Measurements from ENCODE around the gene GCFC2. TPM values are rescaled to one million over a fixed set of nuclear protein-coding genes. Genes with fewer than 3 reads are reported as not detected.

GCFC2 gene
- total RNA-seq, 1 experiment from 2014 or later: 20.1 TPM

DNA sequence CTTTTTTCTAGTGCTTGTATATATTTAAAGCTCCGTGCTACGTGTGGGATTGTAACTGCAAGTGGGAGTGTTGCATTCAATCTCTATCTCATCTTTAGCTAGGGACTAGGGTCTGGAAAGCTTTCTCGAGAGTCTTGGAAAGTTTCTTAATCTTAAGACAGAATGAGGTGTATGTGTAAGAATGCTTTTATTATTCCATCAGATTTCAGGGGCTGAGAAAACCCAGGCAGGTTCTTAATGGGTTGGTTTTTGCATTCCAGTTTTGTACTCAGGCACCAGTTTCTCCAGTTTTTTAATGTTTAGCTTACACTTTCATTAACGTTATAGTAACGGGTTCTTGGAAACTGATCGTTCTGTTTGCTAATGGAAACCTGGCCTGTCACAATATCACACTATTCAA, 43.8 kb downstream of the GCFC2 start (continued):
- TF ChIP-seq, protein P1, sequence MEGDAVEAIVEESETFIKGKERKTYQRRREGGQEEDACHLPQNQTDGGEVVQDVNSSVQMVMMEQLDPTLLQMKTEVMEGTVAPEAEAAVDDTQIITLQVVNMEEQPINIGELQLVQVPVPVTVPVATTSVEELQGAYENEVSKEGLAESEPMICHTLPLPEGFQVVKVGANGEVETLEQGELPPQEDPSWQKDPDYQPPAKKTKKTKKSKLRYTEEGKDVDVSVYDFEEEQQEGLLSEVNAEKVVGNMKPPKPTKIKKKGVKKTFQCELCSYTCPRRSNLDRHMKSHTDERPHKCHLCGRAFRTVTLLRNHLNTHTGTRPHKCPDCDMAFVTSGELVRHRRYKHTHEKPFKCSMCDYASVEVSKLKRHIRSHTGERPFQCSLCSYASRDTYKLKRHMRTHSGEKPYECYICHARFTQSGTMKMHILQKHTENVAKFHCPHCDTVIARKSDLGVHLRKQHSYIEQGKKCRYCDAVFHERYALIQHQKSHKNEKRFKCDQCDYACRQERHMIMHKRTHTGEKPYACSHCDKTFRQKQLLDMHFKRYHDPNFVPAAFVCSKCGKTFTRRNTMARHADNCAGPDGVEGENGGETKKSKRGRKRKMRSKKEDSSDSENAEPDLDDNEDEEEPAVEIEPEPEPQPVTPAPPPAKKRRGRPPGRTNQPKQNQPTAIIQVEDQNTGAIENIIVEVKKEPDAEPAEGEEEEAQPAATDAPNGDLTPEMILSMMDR (IDR thresholded peaks at IDR 0.05 in 2 of 3, conservative IDR thresholded peaks at IDR 0.05 in 1 of 3; ENCODE audit: borderline replicate concordance in 1 of 3, insufficient read depth in 1 of 3, low read depth in 2 of 3, low read length in 2 of 3): no peak

DNA sequence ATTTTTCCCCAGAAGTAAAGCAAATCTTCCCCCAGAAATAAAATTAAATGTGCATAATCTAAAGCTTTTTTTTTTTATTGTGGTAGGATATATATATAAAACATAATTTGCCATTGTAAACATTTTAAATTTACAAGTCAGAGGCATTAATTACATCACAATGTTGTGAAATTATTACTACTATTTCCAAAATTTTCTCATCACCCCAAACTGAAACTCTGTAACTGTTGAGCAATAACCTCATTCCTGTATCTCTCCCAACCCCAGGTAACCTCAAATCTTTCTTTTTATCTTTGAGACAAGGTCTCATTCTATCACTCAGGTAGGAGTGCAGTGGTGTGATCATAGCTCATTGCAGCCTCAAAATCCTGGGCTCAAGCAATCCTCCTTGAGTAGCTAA, 52.9 kb downstream of the GCFC2 start:
- TF ChIP-seq YY1 (IDR thresholded peaks at IDR 0.05; ENCODE audit: extremely low read depth, insufficient replicate concordance, low read depth, low read length) (no peak), EZH2phosphoT487 (IDR thresholded peaks at IDR 0.05; ENCODE audit: borderline replicate concordance) (no peak), ELF1 (IDR thresholded peaks at IDR 0.05; ENCODE audit: borderline replicate concordance, low read depth) (no peak), TCF7L2 (IDR thresholded peaks at IDR 0.05; ENCODE audit: borderline replicate concordance, extremely low read depth, insufficient read depth, insufficient read length) (no peak), POLR2AphosphoS5 (IDR thresholded peaks at IDR 0.05; ENCODE audit: low read depth, low read length) (no peak), FOSL1 (IDR thresholded peaks at IDR 0.05; ENCODE audit: low read depth) (no peak), SP1 (IDR thresholded peaks at IDR 0.05; ENCODE audit: low read depth) (no peak), SIN3A (IDR thresholded peaks at IDR 0.05; ENCODE audit: low read depth) (no peak), CEBPB (IDR thresholded peaks at IDR 0.05; ENCODE audit: low read depth) (no peak), EGR1 (IDR thresholded peaks at IDR 0.05; ENCODE audit: low read depth) (no peak), POLR2A (IDR thresholded peaks at IDR 0.05; ENCODE audit: borderline replicate concordance, extremely low read depth, insufficient read depth, insufficient read length) (no peak), ZFX (IDR thresholded peaks at IDR 0.05) (no peak), ZNF274 (IDR thresholded peaks at IDR 0.05; ENCODE audit: low read depth, low read length) (no peak), CBX3 (IDR thresholded peaks at IDR 0.05; ENCODE audit: low read depth) (no peak), SRF (IDR thresholded peaks at IDR 0.05; ENCODE audit: low read depth) (no peak), JUND (IDR thresholded peaks at IDR 0.05) (no peak), RAD21 (IDR thresholded peaks at IDR 0.05; ENCODE audit: low read depth) (no peak)
- TF ChIP-seq, protein P2, sequence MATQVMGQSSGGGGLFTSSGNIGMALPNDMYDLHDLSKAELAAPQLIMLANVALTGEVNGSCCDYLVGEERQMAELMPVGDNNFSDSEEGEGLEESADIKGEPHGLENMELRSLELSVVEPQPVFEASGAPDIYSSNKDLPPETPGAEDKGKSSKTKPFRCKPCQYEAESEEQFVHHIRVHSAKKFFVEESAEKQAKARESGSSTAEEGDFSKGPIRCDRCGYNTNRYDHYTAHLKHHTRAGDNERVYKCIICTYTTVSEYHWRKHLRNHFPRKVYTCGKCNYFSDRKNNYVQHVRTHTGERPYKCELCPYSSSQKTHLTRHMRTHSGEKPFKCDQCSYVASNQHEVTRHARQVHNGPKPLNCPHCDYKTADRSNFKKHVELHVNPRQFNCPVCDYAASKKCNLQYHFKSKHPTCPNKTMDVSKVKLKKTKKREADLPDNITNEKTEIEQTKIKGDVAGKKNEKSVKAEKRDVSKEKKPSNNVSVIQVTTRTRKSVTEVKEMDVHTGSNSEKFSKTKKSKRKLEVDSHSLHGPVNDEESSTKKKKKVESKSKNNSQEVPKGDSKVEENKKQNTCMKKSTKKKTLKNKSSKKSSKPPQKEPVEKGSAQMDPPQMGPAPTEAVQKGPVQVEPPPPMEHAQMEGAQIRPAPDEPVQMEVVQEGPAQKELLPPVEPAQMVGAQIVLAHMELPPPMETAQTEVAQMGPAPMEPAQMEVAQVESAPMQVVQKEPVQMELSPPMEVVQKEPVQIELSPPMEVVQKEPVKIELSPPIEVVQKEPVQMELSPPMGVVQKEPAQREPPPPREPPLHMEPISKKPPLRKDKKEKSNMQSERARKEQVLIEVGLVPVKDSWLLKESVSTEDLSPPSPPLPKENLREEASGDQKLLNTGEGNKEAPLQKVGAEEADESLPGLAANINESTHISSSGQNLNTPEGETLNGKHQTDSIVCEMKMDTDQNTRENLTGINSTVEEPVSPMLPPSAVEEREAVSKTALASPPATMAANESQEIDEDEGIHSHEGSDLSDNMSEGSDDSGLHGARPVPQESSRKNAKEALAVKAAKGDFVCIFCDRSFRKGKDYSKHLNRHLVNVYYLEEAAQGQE (IDR thresholded peaks at IDR 0.05; ENCODE audit: low read depth): no peak
- TF ChIP-seq, protein P3, sequence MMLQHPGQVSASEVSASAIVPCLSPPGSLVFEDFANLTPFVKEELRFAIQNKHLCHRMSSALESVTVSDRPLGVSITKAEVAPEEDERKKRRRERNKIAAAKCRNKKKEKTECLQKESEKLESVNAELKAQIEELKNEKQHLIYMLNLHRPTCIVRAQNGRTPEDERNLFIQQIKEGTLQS (IDR thresholded peaks at IDR 0.05): no peak
- DNase-seq (ENCODE audit: low read depth, low spot score) (no peak), ATAC-seq (no peak)
- Histone ChIP-seq H3K27me3 (ENCODE audit: insufficient read depth, low read length) (no peaks in the 10 kb centered on the region), H3K79me2 (ENCODE audit: insufficient read depth, low read length) (peaks cover 59% of the 10 kb centered on the region), H3K4me3 (replicated peaks in 1 of 2; ENCODE audit: low read depth in 1 of 2, low read length in 2 of 2) (no peak overlapping the region), H3K4me1 (ENCODE audit: control insufficient read depth in 1 of 2, insufficient read depth in 2 of 2, low read length in 2 of 2) (no peaks in the 10 kb centered on the region), H3K4me2 (ENCODE audit: low read length) (no peak overlapping the region), H3K27ac (ENCODE audit: low read depth, low read length) (no peak overlapping the region), H2AFZ (ENCODE audit: low read depth, low read length, poor library complexity, severe bottlenecking) (no peak overlapping the region), H3K9me3 (ENCODE audit: control insufficient read depth in 1 of 2, insufficient read depth in 1 of 2, low read depth in 1 of 2, low read length in 2 of 2) (no peaks in the 10 kb centered on the region), H3K9ac (ENCODE audit: low read length) (no peak overlapping the region), H4K20me1 (ENCODE audit: insufficient read depth) (0 out of 2 replicates have a peak, but pooled peaks cover 4% of the 10 kb centered on the region), H3K9me2 (ENCODE audit: insufficient read depth) (no peaks in the 10 kb centered on the region), H3K36me3 (ENCODE audit: control insufficient read depth in 1 of 2, insufficient read depth in 2 of 2, low read length in 2 of 2) (peaks cover 40 to 45% of the 10 kb centered on the region in 2 experiments)
- ChIA-PET POLR2A (no interaction called here), RAD21 (ENCODE audit: low non-redundant PET in 1 of 2, low total read pairs in 2 of 2, uncharacterized antibody in 2 of 2, unreplicated experiment in 2 of 2) (no interaction called here), CTCF (interaction anchor here (2.0 kb wide), 1 partner anchor 17 kb away, joined by 4 read pairs; no protein-coding TSS in a partner anchor)
- no TSS peak for BruUV-seq (replicated peaks)
- intact Hi-C loops (cut with micrococcal nuclease): no loop called here

Data from HCT116 (cell line).